Lower leg skin (tissue), 4 donors: ENCODE data around the gene PDE4DIP. TPM values are rescaled to one million over a fixed set of nuclear protein-coding genes. Genes with fewer than 3 reads are reported as not detected.
"Not testable (repeated sequence)": the region's sequence is repeated elsewhere in the genome, so short reads cannot be mapped to it uniquely, and the experiment has no call there.

Experiments
- DNase-seq, 2 donors: peaks; one replicate each; pipeline ENCODE4 v3.0.0-alpha.2; 2019; ENCODE audit warnings: low spot score in 2 of 2
- H3K4me3 ChIP-seq: fragments of 200-600 bp; sonication (generic); 2 replicates; pipeline ENCODE4 v1.5.1; 2017; ENCODE audit warnings: mild to moderate bottlenecking, low read depth; ENCODE audit not compliant: poor library complexity, severe bottlenecking
- WGBS, 2 donors: methylation state at CpG; one replicate each; pipeline ENCODE4 v1.1.5; 2018; 5-methylcytosine and 5-hydroxymethylcytosine counted together
- intact Hi-C: fragments of 100-400 bp; cut with DNase I; formaldehyde crosslinking; loops from one replicate; pipeline ENCODE4 v1.15.0; 2023; ENCODE audit warnings: low total_unique reads
- total RNA-seq, 4 donors: library from RNA; depleted of rRNA; stranded (reverse); fragments of >200 nt; gene quantifications; one replicate each; pipeline ENCODE4 v1.1.0, GENCODE V29; 2016

PDE4DIP gene
- total RNA-seq, 4 donors from 2014 or later: 44.1 to 101 (median 60.6) TPM

DNA sequence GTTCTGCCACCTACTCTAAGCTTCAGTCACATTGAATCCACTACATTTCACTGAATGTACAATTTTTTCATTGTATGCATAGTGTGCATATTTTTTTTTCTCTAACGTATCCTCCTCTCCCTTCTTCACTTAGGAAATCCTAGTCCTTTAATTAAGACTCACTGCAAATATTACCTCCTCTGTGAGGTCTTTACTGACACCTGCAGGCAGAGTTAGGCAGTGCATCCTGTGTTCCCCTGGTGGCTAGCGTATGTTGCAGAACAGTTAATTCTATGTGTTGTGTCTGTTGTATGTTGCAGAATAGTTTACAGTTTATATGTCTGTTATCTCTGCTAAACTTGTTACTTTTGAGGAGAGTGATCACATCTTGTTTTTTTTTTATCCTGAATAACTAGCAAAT, 121.9 kb downstream of the PDE4DIP start:
- intact Hi-C loops, H3K4me3 ChIP-seq, DNase-seq: not testable (repeated sequence)
- 0 to 20% methylated on average over 1 to 2 of the region's 2 CpGs for WGBS, 2 donors

DNA sequence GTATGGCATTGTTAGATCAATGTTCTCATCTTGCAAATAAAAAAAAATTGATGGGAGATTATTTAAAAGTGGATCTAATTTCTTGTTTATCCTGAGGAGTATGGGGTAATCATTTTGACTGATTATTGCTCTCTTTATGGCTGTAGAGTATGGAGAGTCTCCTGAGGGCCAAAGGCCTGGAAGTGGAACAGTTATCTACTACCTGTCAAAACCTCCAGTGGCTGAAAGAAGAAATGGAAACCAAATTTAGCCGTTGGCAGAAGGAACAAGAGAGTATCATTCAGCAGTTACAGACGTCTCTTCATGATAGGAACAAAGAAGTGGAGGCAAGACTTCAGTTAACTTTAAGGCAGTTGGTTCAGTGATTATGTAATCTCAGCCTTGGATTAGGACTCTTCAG, 123.4 kb downstream of the PDE4DIP start:
- WGBS, 2 donors: 71 to 75% methylated on average over 1 of the region's 2 CpGs

DNA sequence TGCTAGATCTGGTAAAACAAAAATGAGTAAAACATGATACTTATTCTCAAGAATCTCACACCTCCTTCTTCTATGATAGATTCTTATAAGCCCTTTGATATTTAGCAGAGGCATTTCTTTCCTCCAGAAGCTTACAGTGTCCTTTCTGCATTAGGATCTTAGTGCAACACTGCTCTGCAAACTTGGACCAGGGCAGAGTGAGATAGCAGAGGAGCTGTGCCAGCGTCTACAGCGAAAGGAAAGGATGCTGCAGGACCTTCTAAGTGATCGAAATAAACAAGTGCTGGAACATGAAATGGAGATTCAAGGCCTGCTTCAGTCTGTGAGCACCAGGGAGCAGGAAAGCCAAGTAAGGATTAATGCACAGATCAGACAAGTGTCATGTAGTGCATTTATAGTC, 124.5 kb downstream of the PDE4DIP start:
- DNase-seq, H3K4me3 ChIP-seq, intact Hi-C loops: not testable (repeated sequence)
- WGBS, 2 donors: 87 to 100% methylated on average over 1 to 3 of the region's 3 CpGs

More for the DNA sequence above, 123.4 kb downstream of the PDE4DIP start:
- H3K4me3 ChIP-seq, intact Hi-C loops, DNase-seq: not testable (repeated sequence)

DNA sequence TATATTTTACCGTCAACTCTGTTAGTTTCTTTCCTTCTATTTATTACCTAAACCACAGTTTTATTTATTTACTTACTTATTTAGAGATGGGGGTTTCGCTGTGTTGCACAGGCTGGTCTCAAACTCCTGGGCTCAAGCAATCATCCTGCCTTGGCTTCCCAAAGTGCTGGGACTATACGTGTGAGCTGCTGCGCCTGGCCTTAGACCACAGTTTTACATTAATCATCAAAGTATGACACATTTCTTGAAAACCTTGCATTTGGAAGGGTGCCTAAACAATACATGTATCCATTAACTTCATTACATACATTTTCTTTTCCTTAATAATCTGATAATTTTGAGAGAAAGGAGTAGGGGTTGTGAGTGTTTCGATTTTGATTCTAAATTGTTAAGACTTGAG, 124.9 kb downstream of the PDE4DIP start:
- 100% methylated on average over 1 to 2 of the region's 5 CpGs for whole genome bisulfite sequencing, 2 donors
- H3K4me3 ChIP-seq, intact Hi-C loops, DNase-seq: not testable (repeated sequence)

- 89 to 90% methylated on average over 1 of the region's 1 CpG for WGBS, 2 donors
- intact Hi-C loops, DNase-seq, H3K4me3 ChIP-seq: not testable (repeated sequence)
These were observed 131.2 kb downstream of the PDE4DIP start for GRCh38 chr1:148975453-148975852.

- intact Hi-C loops, H3K4me3 ChIP-seq, DNase-seq: not testable (repeated sequence)
- 73 to 75% methylated on average over 1 of the region's 1 CpG for WGBS, 2 donors
These were observed 131.8 kb downstream of the PDE4DIP start for GRCh38 chr1:148975866-148976537.

GRCh38 chr1:148977785-148978184, 133.6 kb downstream of the PDE4DIP start:
- intact Hi-C loops, DNase-seq, H3K4me3 ChIP-seq: not testable (repeated sequence)
- WGBS, 2 donors: 100% methylated on average over 1 of the region's 1 CpG

- DNase-seq, intact Hi-C loops, H3K4me3 ChIP-seq: not testable (repeated sequence)
- WGBS, 2 donors: 83 to 84% methylated on average over 3 of the region's 3 CpGs
These were observed 145.2 kb downstream of the PDE4DIP start for GRCh38 chr1:148989378-148989777.

DNA sequence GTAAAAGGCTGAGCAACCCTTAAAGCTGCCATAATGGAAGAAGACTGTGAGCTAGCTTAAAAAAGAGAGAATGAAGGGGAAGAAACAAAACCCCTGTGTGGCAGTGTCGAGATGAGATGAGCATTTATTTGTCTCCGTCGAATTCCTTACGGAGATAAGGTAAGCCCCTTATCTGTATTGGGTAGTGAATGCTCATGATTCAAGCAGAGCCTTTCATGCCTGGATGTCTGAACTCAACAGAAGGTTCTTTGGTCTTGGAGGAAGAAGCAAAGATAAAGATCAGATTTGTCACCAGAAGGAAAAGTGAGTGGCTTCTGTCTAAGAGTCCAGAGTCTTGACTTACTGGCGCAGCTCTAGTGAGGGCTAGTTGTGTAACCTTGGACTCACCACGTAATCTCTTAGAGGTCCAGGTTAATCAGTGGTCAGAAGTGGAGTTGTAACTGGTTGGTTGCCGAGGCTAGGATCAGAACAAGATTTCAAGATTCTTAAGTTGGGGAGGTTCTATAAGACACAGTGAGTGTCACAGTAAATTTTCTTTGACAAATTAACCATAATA, 146.1 kb downstream of the PDE4DIP start:
- DNase-seq, intact Hi-C loops: not testable (repeated sequence)
- WGBS, 2 donors: 86 to 90% methylated on average over 5 of the region's 7 CpGs

DNA sequence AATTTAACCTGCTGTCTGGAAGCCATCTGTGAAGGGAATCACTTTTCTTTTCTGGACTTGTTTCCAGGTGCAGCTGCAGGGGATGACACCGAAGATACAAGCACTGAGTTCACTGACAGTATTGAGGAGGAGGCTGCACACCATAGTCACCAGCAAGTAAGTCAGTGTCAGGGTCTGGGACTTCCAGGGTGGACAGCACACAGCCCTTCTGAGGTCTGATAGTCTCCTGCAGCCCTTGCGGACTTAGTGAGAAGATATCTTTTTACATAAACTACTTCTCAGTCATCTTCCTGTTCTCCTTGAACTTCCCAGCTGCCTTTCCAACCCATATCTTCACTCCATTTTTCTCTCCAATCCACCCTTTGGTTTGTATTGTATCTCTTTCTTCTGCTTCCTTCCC, 147.6 kb downstream of the PDE4DIP start:
- DNase-seq, H3K4me3 ChIP-seq, intact Hi-C loops: not testable (repeated sequence)
- WGBS, 2 donors: 88 to 100% methylated on average over 1 of the region's 2 CpGs

More for the DNA sequence above, 146.1 kb downstream of the PDE4DIP start:
- H3K4me3 ChIP-seq: not testable (repeated sequence)

- DNase-seq, H3K4me3 ChIP-seq, intact Hi-C loops: not testable (repeated sequence)
- 60 to 73% methylated on average over 1 of the region's 2 CpGs for WGBS, 2 donors
These were observed 148.1 kb downstream of the PDE4DIP start for GRCh38 chr1:148992364-148992763.

- peak in 1 of 2 donors; percentile 25 for DNase-seq
- H3K4me3 ChIP-seq, intact Hi-C loops: not testable (repeated sequence)
- 94 to 100% methylated on average over 4 to 5 of the region's 5 CpGs for WGBS, 2 donors
These were observed 152.4 kb downstream of the PDE4DIP start for GRCh38 chr1:148996449-148997224.

GRCh38 chr1:148997405-148997804, 153.2 kb downstream of the PDE4DIP start:
- H3K4me3 ChIP-seq, intact Hi-C loops, DNase-seq: not testable (repeated sequence)
- WGBS, 2 donors: 52 to 73% methylated on average over 3 to 4 of the region's 6 CpGs

- intact Hi-C loops, DNase-seq, H3K4me3 ChIP-seq: not testable (repeated sequence)
- 80% methylated on average over 1 of the region's 8 CpGs; no CpG with 5 or more reads in 1 of the 2 donors for WGBS, 2 donors
These were observed 158.4 kb downstream of the PDE4DIP start for GRCh38 chr1:149002664-149003063.

GRCh38 chr1:149008326-149008725, 164.1 kb downstream of the PDE4DIP start:
- no CpG with 5 or more reads among the region's 4 CpGs for WGBS, 2 donors
- DNase-seq, intact Hi-C loops, H3K4me3 ChIP-seq: not testable (repeated sequence)
